Skeletal muscle cell (primary cell): ENCODE results near the gene SEC61A2.
A peak's percentile ranks its signal among the peaks of the same experiment; 100 is the strongest.
"Not testable (repeated sequence)": the region's sequence is repeated elsewhere in the genome, so short reads cannot be mapped to it uniquely, and the experiment has no call there.

Experiments used
- DNase-seq: peaks from one replicate; pipeline ENCODE4 v3.0.0-alpha.2; 2010; ENCODE audit warnings: low read depth
- H3K4me3 ChIP-seq: 2 replicates; pipeline ENCODE4 v1.5.1; 2011; ENCODE audit warnings: low read depth, mild to moderate bottlenecking, control low read depth, low read length, moderate library complexity

The SEC61A2 gene

GRCh38 chr10:12129222-12130111 lies at the start of gene SEC61A2:
TSS of gene SEC61A2 (plus strand) at chr10:12129677. CDS start at chr10:12129788, 111 bp downstream.
- H3K4me3 ChIP-seq: peak within 1 kb of the TSS; percentile 87
- DNase-seq: peak; percentile 52

DNA sequence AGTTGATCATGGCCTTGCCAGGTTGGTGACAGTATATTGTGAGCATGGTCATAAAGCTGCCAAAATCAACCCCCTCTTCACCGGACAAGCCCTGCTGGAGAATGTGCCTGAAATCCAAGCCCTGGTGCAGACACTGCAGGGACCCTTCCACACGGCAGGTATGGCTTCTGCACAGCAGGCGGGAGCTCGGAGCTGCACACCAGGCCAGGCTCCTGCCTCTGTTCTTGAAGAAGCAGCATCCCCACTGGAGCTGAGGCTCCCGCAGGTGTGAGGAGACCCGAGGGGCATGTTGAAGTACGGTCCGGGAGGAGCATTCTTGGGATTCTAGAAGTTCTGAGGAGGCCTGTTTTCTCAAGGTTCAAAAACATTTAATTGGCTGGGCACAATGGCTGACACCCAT lies 48.0 kb upstream of the SEC61A2 start:
- no peak overlapping the region for H3K4me3 ChIP-seq
- DNase-seq: no peak

DNA sequence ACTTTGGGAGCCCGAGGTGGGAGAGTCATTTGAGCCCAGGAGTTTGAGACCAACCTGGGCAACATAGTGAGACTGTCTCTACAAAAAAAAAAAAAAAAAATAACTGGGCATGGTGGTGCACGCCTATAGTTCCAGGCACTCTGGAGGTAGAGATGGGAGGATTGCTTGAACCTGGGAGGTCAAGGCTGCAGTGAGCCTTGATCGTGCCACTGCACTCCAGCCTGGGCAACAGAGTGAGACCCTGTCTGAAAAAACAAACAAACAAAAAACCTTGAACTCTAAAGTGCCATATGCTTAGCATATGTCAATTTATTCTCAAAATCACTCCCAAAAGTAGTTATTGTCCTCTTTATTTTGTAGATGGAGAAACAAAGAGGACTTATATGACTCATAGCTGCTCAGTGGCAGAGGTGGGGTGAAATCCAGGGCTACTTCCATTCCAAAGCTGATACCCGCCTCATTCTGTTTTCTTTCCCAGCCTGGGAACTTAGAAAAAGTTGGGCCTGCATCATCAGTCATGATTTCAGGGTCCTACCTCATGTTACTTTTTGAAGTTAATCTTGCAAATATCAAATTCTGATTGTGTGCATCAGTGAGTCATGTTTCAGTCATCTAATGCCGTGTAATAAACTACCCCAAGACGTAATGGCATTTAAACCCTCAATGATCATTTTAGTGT lies 47.5 kb upstream of the SEC61A2 start:
- no peak overlapping the region for H3K4me3 ChIP-seq
- DNase-seq: peak; percentile 17

DNA sequence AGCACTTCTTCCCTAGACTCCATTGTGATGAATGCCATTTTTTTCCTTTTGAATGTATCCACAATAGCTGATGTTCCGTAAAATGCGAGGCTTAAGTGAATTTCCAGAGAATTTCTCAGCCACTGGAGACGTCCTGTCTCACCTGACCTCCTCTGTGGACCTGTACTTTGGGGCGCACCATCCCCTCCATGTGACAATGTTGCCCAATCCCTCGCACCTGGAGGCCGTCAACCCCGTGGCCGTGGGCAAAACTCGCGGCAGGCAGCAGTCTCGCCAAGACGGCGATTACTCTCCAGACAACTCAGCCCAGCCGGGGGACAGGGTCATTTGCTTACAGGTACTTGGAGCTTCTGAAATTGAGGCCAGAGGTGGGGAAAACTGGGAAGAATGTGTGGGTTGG lies 40.6 kb upstream of the SEC61A2 start:
- no peak overlapping the region for H3K4me3 ChIP-seq
- no peak for DNase-seq

- no peak overlapping the region for H3K4me3 ChIP-seq
- no peak for DNase-seq
Measured at GRCh38 chr10:12091421-12091820, 38.1 kb upstream of the SEC61A2 start.

DNA sequence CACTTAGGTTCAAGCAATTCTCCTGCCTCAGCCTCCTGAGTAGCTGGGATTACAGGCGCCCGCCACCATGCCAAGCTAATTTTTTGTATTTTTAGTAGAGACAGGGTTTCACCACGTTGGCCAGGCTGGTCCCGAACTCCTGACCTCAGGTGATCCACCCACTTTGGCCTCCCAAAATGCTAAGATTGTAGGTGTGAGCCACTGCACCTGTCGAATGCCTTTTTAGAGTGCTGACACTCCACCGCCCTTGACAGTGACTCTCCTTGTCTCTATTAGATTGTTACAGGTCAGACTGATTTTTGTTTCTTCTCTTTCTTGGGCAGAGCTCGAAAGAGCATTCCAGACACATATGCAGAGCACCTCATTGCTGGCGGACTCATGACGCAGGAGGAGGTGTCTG lies 32.1 kb upstream of the SEC61A2 start:
- not testable (repeated sequence) for H3K4me3 ChIP-seq, DNase-seq

GRCh38 chr10:12097791-12098190 lies 31.7 kb upstream of the SEC61A2 start:
- no peak for DNase-seq
- no peak overlapping the region for H3K4me3 ChIP-seq

GRCh38 chr10:12098966-12099365 lies 30.5 kb upstream of the SEC61A2 start:
- DNase-seq: no peak
- no peak overlapping the region for H3K4me3 ChIP-seq

DNA sequence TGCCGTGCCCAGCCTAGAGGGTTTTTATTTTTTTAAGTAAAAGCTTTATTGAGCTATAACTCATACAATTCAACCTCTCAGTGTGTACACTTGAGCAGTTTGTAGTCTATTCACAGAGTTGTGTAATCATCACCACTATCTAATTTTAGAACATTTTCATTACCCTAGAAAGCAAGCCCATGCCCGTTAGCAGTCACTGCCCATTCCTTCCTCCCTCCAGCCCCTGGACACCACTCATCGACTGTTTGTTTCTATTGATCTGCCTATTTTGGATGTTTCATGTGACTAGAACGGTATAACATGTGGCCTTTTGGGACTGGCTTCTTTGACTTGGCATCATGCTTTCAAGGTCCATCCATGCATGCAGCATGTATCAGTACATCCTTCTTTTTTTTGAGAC lies 25.7 kb upstream of the SEC61A2 start:
- no peak overlapping the region for H3K4me3 ChIP-seq
- DNase-seq: no peak

- no peak for DNase-seq
- H3K4me3 ChIP-seq: no peak overlapping the region
Measured at GRCh38 chr10:12107781-12108180, 21.7 kb upstream of the SEC61A2 start.

GRCh38 chr10:12109286-12109685 lies 20.2 kb upstream of the SEC61A2 start:
- no peak for DNase-seq
- no peak overlapping the region for H3K4me3 ChIP-seq

DNA sequence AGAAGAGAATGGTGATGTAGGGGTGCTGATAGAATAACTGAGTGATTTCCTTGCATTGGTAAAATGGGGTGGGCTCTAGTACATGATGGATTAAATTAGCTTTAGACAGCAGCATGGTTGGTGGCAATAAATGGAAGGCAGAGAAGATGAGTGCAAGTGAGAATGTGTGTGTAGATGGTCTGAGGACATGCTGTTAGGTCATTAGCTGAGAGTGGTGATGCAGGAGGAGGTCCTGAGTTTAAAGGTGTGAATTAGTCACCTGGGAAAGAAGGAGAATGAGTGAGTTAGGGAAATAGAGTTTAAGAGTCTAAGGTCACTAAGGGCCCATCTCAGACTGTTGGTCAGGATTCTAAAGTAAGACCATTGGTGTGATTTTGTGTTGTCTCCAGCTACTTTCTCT lies 17.9 kb upstream of the SEC61A2 start:
- no peak for DNase-seq
- H3K4me3 ChIP-seq: no peak overlapping the region

DNA sequence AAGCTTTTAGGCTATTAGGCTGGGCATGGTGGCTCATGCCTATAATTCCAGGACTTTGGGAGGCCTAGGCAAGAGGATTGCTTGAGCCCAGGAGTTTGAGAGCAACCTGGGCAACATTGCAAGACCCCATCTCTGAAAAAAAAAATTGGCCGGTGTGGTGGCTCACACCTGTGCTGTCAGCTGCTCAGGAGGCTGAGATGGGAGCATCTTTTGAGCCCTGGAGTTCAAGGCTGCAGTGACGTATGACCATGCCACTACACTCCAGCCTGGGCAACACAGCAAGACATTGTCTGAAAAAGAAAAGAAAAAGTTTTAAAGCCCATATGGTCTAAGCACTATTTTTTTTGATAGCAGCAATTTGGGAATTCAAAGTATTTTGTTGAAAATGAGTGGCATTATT lies 15.8 kb upstream of the SEC61A2 start:
- H3K4me3 ChIP-seq: no peak overlapping the region
- no peak for DNase-seq

GRCh38 chr10:12121673-12122072 lies 7.8 kb upstream of the SEC61A2 start:
- DNase-seq: no peak
- H3K4me3 ChIP-seq: no peak overlapping the region

GRCh38 chr10:12130237-12130872 lies 878 bp downstream of the SEC61A2 start:
- peak overlapping the region; percentile 87 for H3K4me3 ChIP-seq
- peak; percentile 36 for DNase-seq

- no peak for DNase-seq
- H3K4me3 ChIP-seq: no peak overlapping the region
Measured at GRCh38 chr10:12135631-12136030, 6.2 kb downstream of the SEC61A2 start.

DNA sequence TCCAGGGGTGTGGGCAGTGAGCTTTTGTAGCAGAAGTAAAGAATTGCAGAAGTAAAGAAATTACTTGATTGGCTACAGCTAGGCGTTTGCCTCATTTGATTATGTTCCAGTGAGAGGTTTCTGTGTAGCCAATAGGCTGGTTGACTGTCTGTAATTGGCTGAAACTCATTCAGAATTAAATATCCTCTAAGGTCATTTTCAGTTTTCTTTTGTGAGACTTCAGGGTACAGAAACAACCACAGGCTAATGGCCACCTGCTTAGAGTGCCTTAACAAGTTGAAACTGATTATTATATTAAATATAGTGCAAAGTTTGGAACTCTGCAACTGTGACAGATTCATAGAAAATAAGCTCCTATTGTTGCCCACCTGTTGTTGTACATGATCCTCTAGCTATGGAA lies 10.6 kb downstream of the SEC61A2 start:
- DNase-seq: no peak
- H3K4me3 ChIP-seq: no peak overlapping the region

DNA sequence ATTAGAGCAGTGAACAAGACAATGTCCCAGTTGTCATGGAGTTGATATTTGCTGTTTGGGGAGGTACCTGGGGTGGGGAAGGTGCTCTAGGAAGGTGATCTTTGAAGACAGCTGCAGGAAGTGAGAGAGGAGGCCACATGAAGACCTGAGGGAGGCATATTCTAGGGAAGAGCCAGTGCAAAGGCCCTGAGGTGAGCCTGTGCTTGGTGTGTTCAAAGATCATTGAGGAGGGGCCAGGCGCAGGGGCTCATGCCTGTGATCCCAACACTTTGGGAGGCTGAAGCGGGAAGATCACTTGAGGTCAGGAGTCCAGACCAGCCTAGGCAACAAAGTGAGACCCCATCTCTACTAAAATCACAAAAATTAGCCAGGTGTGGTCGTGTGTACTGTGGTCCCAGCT lies 15.1 kb downstream of the SEC61A2 start:
- no peak overlapping the region for H3K4me3 ChIP-seq
- no peak for DNase-seq

GRCh38 chr10:12150163-12150562 lies 20.7 kb downstream of the SEC61A2 start:
- DNase-seq: no peak
- H3K4me3 ChIP-seq: no peak overlapping the region

- no peak for DNase-seq
Measured at GRCh38 chr10:12154516-12154915, 25.0 kb downstream of the SEC61A2 start.

More at GRCh38 chr10:12154516-12154915, 25.0 kb downstream of the SEC61A2 start:
- no peak overlapping the region for H3K4me3 ChIP-seq
